HepG2 (cell line): ENCODE data around the gene MPZL3. TPM values are rescaled to one million over a fixed set of nuclear protein-coding genes. Genes with fewer than 3 reads are reported as not detected.
A peak's percentile ranks its signal among the peaks of the same experiment; 100 is the strongest.

Experiments
- AHDC1 ChIP-seq: sonication (generic); formaldehyde crosslinking; IDR thresholded peaks from 2 replicates; pipeline ENCODE4 v1.5.1; 2020; ENCODE audit warnings: mild to moderate bottlenecking, missing genetic modification reagents, borderline replicate concordance
- CREM ChIP-seq, 2 experiments: sonication (generic) in 1 of 2; formaldehyde crosslinking in 1 of 2; IDR thresholded peaks; 2 replicates each; pipeline versions ENCODE4 v1.4.0 to v1.6.1; 2016 to 2020; ENCODE audit warnings: antibody characterized with exemption in 1 of 2, mild to moderate bottlenecking in 1 of 2, missing genetic modification reagents in 1 of 2
- CTCF ChIP-seq: sonication (generic); formaldehyde crosslinking; IDR thresholded peaks from 2 replicates; pipeline ENCODE4 v1.5.0; 2020; ENCODE audit warnings: mild to moderate bottlenecking, missing genetic modification reagents, moderate library complexity
- GRHL1 ChIP-seq: sonication (generic); formaldehyde crosslinking; conservative IDR thresholded peaks from 2 replicates; pipeline ENCODE4 v1.8.0; 2022; ENCODE audit warnings: missing genetic modification reagents
- RARG ChIP-seq: sonication (generic); formaldehyde crosslinking; IDR thresholded peaks from 2 replicates; pipeline ENCODE4 v1.4.0; 2020; ENCODE audit warnings: low read depth, mild to moderate bottlenecking, missing genetic modification reagents
- RXRB ChIP-seq: IDR thresholded peaks from 2 replicates; pipeline ENCODE4 v1.6.1; 2016; ENCODE audit warnings: borderline replicate concordance, missing genetic modification reagents, missing compliant biosample characterization
- THAP11 ChIP-seq: IDR thresholded peaks from 2 replicates; pipeline ENCODE4 v1.6.1; 2016; ENCODE audit warnings: missing biosample characterization, missing genetic modification reagents
- ZFAT ChIP-seq: sonication (generic); formaldehyde crosslinking; conservative IDR thresholded peaks from 2 replicates; pipeline ENCODE4 v1.8.1; 2023; ENCODE audit warnings: missing genetic modification reagents, inconsistent platforms
- ZFX ChIP-seq: sonication (generic); formaldehyde crosslinking; IDR thresholded peaks from 2 replicates; pipeline ENCODE4 v1.4.0; 2020; ENCODE audit warnings: mild to moderate bottlenecking, low read depth, missing genetic modification reagents, moderate library complexity
- ZSCAN12 ChIP-seq: sonication (generic); formaldehyde crosslinking; IDR thresholded peaks from 2 replicates; pipeline ENCODE4 v1.9.0; 2021; ENCODE audit warnings: mild to moderate bottlenecking, missing genetic modification reagents
- polyA plus RNA-seq, 8 experiments: library from polyadenylated mRNA; depleted of rRNA in 3 of 8; stranded (reverse) in 7 of 8; unstranded in 1 of 8; fragments of >200 nt; fragmentation: Illumina TruSeq in 4 of 8; extraction: Trizol in 4 of 8; gene quantifications; 2 replicates each; pipeline versions ENCODE4 v1.2.1 to v1.2.3, GENCODE V29; 2011 to 2016; ENCODE audit warnings: low read depth in 4 of 8, missing spikeins in 1 of 8, mixed read lengths in 1 of 8; ENCODE audit not compliant: insufficient read depth in 1 of 8
- total RNA-seq, 5 experiments: library from RNA; depleted of rRNA; stranded (reverse); fragments of >200 nt; fragmentation: Illumina TruSeq; extraction: Trizol; gene quantifications; 2 replicates each; pipeline ENCODE4 v1.2.3, GENCODE V29; 2016; ENCODE audit warnings: low read depth in 1 of 5
- TF ChIP-seq, protein P1 (sequence below): sonication (generic); formaldehyde crosslinking; IDR thresholded peaks from 2 replicates; pipeline ENCODE4 v1.5.1; 2020; ENCODE audit warnings: mild to moderate bottlenecking, missing genetic modification reagents
- TF ChIP-seq, protein P2 (sequence below): sonication (generic); formaldehyde crosslinking; conservative IDR thresholded peaks from 2 replicates; pipeline ENCODE4 v1.4.0; 2020; ENCODE audit warnings: missing genetic modification reagents
- TF ChIP-seq, protein P3 (sequence below): IDR thresholded peaks from 2 replicates; pipeline ENCODE4 v1.6.1; 2016; ENCODE audit warnings: low read depth, borderline replicate concordance

The MPZL3 gene
- total and polyA plus RNA-seq, 2 of the 13 experiments (the other 11 are each of a cell fraction or from before 2014, with no cell fraction given): 5.3 to 9.3 TPM

DNA sequence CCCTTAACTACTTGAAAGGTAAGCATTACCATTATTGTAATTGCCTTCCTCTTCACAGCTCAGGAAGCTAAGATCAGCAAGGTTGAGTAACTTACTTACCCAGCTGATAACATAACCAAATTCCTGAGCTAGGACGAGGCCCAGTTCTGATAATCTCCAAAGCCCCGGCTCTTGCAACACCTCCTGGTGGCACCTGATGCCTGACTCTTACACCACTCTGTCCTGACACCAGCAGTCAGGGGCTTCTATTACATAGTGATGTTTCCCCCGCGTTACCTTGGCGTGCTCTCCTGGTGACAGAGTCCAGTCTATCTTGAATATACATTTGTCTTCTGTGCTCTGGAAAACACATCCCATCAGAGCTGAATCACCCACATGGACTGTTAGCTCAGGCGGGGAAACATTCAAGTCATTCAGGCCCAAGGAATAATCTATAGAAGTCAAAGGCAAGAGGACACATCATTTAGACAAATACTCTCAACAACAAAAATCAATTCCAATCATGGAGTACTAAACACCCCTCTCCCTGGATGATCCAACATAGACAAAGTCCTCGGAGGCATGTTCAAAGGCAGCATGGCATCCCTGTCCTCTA, 39.9 kb downstream of the MPZL3 start (continued):
- TF ChIP-seq, protein P1, sequence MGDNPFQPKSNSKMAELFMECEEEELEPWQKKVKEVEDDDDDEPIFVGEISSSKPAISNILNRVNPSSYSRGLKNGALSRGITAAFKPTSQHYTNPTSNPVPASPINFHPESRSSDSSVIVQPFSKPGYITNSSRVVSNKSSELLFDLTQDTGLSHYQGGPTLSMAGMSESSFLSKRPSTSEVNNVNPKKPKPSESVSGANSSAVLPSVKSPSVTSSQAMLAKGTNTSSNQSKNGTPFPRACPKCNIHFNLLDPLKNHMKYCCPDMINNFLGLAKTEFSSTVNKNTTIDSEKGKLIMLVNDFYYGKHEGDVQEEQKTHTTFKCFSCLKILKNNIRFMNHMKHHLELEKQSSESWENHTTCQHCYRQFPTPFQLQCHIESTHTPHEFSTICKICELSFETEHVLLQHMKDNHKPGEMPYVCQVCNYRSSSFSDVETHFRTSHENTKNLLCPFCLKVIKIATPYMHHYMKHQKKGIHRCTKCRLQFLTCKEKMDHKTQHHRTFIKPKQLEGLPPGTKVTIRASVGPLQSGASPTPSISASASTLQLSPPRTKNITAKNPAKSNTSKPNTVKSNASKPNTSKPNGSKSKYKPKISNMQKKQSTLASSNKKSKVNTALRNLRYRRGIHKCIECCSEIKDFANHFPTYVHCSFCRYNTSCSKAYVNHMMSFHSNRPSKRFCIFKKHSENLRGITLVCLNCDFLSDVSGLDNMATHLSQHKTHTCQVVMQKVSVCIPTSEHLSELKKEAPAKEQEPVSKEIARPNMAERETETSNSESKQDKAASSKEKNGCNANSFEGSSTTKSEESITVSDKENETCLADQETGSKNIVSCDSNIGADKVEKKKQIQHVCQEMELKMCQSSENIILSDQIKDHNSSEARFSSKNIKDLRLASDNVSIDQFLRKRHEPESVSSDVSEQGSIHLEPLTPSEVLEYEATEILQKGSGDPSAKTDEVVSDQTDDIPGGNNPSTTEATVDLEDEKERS: peak; percentile 59; the same call in 1 of the 2 replicates
- TF ChIP-seq RXRB (CRISPR knock-in tag) (peak; percentile 86), ZFX (CRISPR knock-in tag) (peak; percentile 74), ZFAT (CRISPR knock-in tag) (no peak), ZSCAN12 (CRISPR knock-in tag) (peak; percentile 85; the same call in 1 of the 2 replicates), CTCF (CRISPR knock-in tag) (peak; percentile 64), THAP11 (CRISPR knock-in tag) (peak; percentile 70), AHDC1 (CRISPR knock-in tag) (peak; percentile 86), CREM (IDR thresholded peaks at IDR 0.05) (peak; percentile 91), CREM (CRISPR knock-in tag; IDR thresholded peaks at IDR 0.05) (no peak), GRHL1 (no peak), RARG (CRISPR knock-in tag) (0 out of 2 replicates have a peak, but pooled peaks have one; percentile 73)
- TF ChIP-seq, protein P2, sequence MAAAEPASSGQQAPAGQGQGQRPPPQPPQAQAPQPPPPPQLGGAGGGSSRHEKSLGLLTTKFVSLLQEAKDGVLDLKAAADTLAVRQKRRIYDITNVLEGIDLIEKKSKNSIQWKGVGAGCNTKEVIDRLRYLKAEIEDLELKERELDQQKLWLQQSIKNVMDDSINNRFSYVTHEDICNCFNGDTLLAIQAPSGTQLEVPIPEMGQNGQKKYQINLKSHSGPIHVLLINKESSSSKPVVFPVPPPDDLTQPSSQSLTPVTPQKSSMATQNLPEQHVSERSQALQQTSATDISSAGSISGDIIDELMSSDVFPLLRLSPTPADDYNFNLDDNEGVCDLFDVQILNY (CRISPR knock-in tag): no peak
- TF ChIP-seq, protein P3, sequence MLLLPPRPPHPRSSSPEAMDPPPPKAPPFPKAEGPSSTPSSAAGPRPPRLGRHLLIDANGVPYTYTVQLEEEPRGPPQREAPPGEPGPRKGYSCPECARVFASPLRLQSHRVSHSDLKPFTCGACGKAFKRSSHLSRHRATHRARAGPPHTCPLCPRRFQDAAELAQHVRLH (CRISPR knock-in tag): peak; percentile 33; the same call in 1 of the 2 replicates
